ENCODE measurements around the gene MOSMO. TPM values are rescaled to one million over a fixed set of nuclear protein-coding genes. Genes with fewer than 3 reads are reported as not detected.

The MOSMO gene
- total RNA-seq, 1 experiment from 2014 or later, result 27.6 TPM

GRCh38 chr16:22130528-22130927 lies 122.6 kb downstream of the MOSMO start:
- Histone ChIP-seq H3K9ac (ENCODE audit: low read length) (no peak overlapping the region), H2AFZ (ENCODE audit: low read depth, low read length, poor library complexity, severe bottlenecking) (no peak overlapping the region), H3K79me2 (ENCODE audit: insufficient read depth, low read length) (no peaks in the 10 kb centered on the region), H3K4me1 (ENCODE audit: control insufficient read depth in 1 of 2, insufficient read depth in 2 of 2, low read length in 2 of 2) (no peaks in the 10 kb centered on the region), H3K27ac (ENCODE audit: low read depth, low read length) (no peak overlapping the region), H3K36me3 (ENCODE audit: control insufficient read depth in 1 of 2, insufficient read depth in 2 of 2, low read length in 2 of 2) (no peaks in the 10 kb centered on the region), H3K4me2 (ENCODE audit: low read length) (no peak overlapping the region), H3K4me3 (replicated peaks in 1 of 2; ENCODE audit: low read depth in 1 of 2, low read length in 2 of 2) (no peak overlapping the region), H4K20me1 (ENCODE audit: insufficient read depth) (no peaks in the 10 kb centered on the region), H3K9me2 (ENCODE audit: insufficient read depth) (no peaks in the 10 kb centered on the region), H3K27me3 (ENCODE audit: insufficient read depth, low read length) (peaks cover 2% of the 10 kb centered on the region; the same call in 1 of the 2 replicates), H3K9me3 (ENCODE audit: control insufficient read depth in 1 of 2, insufficient read depth in 1 of 2, low read depth in 1 of 2, low read length in 2 of 2) (no peaks in the 10 kb centered on the region)
- ChIA-PET POLR2A (no interaction called here), CTCF (interaction anchor here (1.4 kb wide), 1 partner anchor 11 kb away, joined by 4 read pairs; no protein-coding TSS in a partner anchor), RAD21 (ENCODE audit: low non-redundant PET in 1 of 2, low total read pairs in 2 of 2, uncharacterized antibody in 2 of 2, unreplicated experiment in 2 of 2) (no interaction called here)
- intact Hi-C loops (cut with micrococcal nuclease), result no loop called here
- DNase-seq (ENCODE audit: low read depth, low spot score), result no peak
- no peak for ATAC-seq
- TF ChIP-seq FOSL1 (IDR thresholded peaks at IDR 0.05; ENCODE audit: low read depth) (no peak), CTCF (IDR thresholded peaks at IDR 0.05 in 2 of 3, conservative IDR thresholded peaks at IDR 0.05 in 1 of 3; ENCODE audit: borderline replicate concordance in 1 of 3, insufficient read depth in 1 of 3, low read depth in 2 of 3, low read length in 2 of 3) (no peak), JUND (IDR thresholded peaks at IDR 0.05) (no peak), ZNF274 (IDR thresholded peaks at IDR 0.05; ENCODE audit: low read depth, low read length) (no peak), MAX (IDR thresholded peaks at IDR 0.05) (no peak), EZH2phosphoT487 (IDR thresholded peaks at IDR 0.05; ENCODE audit: borderline replicate concordance) (no peak), SRF (IDR thresholded peaks at IDR 0.05; ENCODE audit: low read depth) (no peak), SP1 (IDR thresholded peaks at IDR 0.05; ENCODE audit: low read depth) (no peak), YY1 (IDR thresholded peaks at IDR 0.05; ENCODE audit: extremely low read depth, insufficient replicate concordance, low read depth, low read length) (no peak), SIN3A (IDR thresholded peaks at IDR 0.05; ENCODE audit: low read depth) (no peak), POLR2AphosphoS5 (IDR thresholded peaks at IDR 0.05; ENCODE audit: low read depth, low read length) (no peak), CEBPB (IDR thresholded peaks at IDR 0.05; ENCODE audit: low read depth) (no peak)
- TF ChIP-seq, protein P1, sequence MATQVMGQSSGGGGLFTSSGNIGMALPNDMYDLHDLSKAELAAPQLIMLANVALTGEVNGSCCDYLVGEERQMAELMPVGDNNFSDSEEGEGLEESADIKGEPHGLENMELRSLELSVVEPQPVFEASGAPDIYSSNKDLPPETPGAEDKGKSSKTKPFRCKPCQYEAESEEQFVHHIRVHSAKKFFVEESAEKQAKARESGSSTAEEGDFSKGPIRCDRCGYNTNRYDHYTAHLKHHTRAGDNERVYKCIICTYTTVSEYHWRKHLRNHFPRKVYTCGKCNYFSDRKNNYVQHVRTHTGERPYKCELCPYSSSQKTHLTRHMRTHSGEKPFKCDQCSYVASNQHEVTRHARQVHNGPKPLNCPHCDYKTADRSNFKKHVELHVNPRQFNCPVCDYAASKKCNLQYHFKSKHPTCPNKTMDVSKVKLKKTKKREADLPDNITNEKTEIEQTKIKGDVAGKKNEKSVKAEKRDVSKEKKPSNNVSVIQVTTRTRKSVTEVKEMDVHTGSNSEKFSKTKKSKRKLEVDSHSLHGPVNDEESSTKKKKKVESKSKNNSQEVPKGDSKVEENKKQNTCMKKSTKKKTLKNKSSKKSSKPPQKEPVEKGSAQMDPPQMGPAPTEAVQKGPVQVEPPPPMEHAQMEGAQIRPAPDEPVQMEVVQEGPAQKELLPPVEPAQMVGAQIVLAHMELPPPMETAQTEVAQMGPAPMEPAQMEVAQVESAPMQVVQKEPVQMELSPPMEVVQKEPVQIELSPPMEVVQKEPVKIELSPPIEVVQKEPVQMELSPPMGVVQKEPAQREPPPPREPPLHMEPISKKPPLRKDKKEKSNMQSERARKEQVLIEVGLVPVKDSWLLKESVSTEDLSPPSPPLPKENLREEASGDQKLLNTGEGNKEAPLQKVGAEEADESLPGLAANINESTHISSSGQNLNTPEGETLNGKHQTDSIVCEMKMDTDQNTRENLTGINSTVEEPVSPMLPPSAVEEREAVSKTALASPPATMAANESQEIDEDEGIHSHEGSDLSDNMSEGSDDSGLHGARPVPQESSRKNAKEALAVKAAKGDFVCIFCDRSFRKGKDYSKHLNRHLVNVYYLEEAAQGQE (IDR thresholded peaks at IDR 0.05; ENCODE audit: low read depth), result no peak
- no TSS peak for BruUV-seq (replicated peaks)
